Activated naive CD4-positive, alpha-beta T cell (primary cell): ENCODE data around the gene SPACA4.

ENCODE experiments used
- DNase-seq, 4 experiments: peaks; one replicate each; lab custom pipeline; 2025; lab: John Stamatoyannopoulos, UW

SPACA4 gene

DNA sequence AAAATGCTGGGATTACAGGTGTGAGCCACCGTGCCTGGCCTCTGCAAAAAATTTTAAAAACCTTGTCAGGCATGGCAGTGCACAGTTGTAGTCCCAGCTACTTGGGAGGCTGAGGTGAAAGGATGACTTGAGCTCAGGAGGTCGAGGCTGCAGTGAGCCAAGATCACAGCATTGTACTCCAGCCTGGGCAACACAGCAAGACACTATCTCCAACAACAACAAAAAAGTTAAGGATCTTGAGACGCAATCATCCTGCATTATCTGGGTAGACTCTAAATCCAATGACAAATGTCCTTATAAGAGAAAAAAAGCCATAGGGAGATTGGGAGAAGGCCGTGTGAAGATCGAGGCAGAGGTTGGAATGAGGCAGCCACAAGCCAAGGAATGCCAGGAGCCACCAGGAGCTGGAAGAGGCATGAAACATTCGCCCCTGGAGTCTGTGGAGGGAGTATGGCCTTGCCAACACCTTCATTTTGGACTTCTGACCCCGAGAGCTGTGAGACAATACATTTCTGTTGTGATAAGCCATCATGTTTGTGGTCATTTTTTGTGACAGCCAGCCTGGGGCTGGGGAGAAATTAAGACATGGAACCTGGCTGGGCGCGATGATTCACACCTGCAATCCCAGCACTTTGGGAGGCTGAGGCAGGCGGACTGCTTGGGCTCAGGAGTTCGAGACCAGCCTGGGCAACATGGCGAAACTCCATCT is 44.6 kb downstream of the SPACA4 start:
- no peak for DNase-seq

DNA sequence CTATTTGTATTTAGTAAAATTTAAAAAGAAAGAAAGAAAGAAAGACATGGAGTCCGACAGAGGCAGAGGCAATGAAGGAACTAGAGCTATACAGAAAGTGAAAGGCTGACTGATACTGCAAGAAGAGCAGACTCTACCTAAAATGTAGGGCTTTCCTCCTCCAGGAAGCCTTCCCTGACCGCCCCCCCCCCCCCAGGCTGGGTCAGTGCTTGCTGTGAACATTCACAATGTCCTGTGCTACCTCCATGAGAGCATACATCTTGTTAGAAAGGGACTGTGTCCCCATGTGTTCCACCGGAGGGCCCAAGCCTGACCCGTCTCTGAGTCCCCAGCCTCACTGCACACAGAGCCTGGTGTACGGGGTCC is 45.1 kb downstream of the SPACA4 start:
- no peak for DNase-seq

DNA sequence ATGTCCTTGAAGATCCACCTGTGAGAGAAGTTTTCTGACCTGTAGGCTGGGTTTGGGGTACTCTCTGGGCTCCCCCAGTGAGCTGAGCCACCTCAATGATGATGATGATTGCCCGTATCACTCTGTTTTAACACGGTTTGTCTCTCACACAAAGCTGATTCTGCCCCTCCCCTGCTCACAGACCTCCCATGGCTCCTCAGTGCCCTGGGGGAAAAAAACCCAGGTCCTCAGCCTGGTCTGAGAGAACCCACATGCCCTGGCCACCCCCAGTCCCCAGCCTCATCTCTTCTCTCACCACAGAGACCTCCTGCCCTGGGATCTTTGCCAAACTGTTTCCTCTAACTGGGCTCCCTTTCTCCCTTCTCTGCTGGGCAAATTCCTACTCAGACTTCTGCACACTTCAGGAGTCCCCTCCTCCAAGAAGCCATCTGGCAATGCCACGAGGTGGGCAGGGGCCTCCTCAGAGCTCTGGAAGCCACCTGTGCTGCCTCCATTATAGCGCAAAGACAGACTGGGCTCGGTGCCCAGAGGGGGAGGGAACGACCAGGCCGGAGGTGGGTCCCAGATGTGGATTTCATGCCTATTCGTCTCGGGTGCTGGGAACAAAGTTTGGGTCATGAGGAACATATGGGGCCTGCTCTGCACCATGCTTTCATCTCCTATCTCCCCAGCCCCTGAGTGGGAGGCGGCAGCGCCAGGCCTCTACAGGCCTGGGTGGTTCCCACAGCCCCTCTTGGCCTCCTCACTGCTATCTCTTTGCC is 47.9 kb downstream of the SPACA4 start:
- no peak for DNase-seq

DNA sequence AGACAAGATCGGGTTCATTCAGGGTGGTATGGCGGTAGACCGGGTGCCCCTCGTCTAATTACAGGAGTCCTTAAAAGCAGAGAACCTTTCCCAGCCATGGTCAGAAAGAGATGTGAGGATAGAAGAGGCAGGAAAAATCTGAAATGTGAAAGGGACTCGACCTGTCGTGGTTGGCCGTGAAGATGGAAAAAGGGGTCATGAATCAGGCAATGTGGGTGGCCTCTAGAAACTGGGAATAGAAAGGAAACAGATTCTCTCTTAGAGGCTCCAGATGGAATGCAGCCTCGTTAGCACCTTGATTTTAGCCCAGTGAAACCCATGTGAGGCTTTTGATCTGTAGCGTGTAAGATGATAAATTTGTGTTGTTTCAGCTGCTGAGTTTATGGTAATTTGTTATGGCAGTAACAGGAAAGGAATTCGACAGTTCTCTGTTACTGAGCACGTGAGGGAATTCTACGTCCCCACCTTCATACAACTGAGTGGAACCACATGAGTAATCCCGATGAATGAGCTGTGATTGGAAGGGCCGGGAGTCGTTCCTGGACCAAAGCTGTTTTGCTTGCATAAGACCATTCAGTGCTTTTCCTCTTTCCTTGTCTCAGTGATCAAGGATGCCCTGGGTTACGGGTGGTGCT is 50.4 kb downstream of the SPACA4 start:
- DNase-seq = no peak
